ENCODE data around the gene VPS13D. TPM values are rescaled to one million over a fixed set of nuclear protein-coding genes. Genes with fewer than 3 reads are reported as not detected.

Gene VPS13D
- total RNA-seq, 1 donor = 37.5 TPM

DNA sequence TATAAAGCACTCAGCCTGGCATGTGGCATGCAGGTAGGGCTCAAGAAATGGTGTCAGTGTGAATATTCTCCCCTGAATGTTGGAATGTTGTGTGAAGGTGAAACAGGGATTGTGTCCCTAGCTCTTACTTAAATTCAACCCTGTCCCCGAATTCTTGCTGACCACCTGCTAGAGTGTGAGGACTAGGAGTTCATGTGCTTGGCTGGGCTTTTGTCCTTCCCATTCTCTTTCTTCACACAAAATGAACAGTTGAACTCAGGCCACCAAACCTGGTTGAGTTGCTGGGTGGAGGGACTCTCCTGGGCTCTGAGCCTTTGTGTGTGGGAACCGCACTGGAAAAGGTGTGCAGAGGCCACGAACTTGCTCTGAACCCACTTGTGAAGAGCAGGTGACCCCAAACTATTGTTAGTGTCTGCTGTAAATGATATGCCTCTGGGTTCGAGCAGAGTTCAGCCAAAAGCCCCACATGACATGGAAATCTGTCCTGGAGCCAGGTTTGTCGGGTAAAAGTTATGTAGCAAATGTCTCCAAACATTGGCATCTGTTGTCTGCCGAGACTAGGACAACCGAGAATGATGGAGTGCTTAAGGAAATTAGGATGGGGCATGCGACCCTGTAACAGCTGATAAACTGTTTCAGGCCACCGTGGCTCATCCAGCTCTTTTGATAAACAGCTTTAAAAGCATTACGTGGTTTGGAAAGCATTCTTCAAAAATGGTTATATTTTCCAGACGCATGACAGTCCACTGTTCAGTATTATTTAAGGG lies 243.9 kb downstream of the VPS13D start:
- TF ChIP-seq, protein P1, sequence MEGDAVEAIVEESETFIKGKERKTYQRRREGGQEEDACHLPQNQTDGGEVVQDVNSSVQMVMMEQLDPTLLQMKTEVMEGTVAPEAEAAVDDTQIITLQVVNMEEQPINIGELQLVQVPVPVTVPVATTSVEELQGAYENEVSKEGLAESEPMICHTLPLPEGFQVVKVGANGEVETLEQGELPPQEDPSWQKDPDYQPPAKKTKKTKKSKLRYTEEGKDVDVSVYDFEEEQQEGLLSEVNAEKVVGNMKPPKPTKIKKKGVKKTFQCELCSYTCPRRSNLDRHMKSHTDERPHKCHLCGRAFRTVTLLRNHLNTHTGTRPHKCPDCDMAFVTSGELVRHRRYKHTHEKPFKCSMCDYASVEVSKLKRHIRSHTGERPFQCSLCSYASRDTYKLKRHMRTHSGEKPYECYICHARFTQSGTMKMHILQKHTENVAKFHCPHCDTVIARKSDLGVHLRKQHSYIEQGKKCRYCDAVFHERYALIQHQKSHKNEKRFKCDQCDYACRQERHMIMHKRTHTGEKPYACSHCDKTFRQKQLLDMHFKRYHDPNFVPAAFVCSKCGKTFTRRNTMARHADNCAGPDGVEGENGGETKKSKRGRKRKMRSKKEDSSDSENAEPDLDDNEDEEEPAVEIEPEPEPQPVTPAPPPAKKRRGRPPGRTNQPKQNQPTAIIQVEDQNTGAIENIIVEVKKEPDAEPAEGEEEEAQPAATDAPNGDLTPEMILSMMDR (IDR thresholded peaks at IDR 0.05; ENCODE audit: insufficient read depth, low read length) = no peak
- DNase-seq (ENCODE audit: low read depth) = peak; percentile 84
- no peak overlapping the region for H3K4me3 ChIP-seq (ENCODE audit: low read depth, low read length)

DNA sequence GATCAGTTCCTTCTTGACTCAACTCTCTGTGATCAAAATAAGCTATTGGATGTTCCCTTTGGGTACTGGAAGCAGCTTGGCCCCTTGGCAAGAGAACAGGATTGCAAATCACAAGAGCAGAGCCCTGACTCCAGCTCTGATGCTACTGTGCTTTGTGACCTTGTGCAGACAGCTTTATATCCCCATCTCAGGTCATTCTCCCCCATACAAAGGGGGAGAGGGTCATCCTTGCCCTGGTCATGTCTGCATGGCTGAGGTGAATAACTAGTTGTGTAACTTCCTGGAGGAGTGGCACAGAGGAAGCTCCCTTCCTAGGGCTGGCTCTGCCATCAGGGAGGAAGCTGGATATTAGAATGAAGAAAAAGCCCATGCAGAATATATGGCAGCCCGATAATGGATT lies 245.3 kb downstream of the VPS13D start:
- no peak overlapping the region for H3K4me3 ChIP-seq (ENCODE audit: low read depth, low read length)
- DNase-seq (ENCODE audit: low read depth) = no peak
- TF ChIP-seq, protein P1 (IDR thresholded peaks at IDR 0.05; ENCODE audit: insufficient read depth, low read length) = no peak

DNA sequence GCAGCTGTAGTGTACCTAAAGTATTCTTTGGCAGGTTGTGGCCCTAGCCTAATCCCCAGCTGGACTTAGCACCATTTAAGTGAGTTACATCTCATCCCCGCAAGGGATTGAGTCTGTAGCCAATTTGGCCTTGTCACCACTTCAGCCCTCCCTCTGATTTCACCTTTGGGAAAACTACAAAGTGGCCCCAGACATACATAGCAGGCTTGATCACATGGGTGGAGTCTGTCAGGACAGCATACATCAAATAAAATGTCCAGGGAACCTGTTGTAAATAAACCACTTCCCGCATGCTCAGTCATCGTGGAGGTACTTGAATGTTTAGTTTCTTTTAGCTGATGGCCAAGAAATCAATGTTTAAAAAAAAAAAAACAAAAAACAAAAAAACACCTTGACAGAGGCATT lies 245.7 kb downstream of the VPS13D start:
- H3K4me3 ChIP-seq (ENCODE audit: low read depth, low read length) = no peak overlapping the region
- TF ChIP-seq, protein P1 (IDR thresholded peaks at IDR 0.05; ENCODE audit: insufficient read depth, low read length) = no peak
- peak; percentile 27 for DNase-seq (ENCODE audit: low read depth)

DNA sequence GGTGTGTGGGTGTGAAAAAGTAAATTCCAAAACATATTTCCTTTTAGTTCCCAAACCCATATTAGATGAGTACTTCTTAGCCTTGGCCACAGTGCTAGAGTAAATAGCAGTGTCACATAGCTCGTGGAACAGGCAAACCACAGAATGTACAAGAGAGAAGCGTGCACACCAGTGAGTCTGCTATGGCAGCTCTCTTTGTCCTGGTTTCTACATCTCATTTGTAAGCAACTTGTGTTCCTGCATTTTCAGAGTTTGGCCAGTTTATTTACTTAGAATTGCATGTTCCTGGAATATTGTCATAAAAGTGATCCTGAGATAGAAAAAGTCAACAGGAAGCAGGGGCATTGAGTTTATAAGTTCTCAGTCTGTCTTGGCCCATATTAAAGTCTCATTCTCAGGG lies 246.1 kb downstream of the VPS13D start:
- H3K4me3 ChIP-seq (ENCODE audit: low read depth, low read length) = no peak overlapping the region
- no peak for DNase-seq (ENCODE audit: low read depth)
- TF ChIP-seq, protein P1 (IDR thresholded peaks at IDR 0.05; ENCODE audit: insufficient read depth, low read length) = no peak

DNA sequence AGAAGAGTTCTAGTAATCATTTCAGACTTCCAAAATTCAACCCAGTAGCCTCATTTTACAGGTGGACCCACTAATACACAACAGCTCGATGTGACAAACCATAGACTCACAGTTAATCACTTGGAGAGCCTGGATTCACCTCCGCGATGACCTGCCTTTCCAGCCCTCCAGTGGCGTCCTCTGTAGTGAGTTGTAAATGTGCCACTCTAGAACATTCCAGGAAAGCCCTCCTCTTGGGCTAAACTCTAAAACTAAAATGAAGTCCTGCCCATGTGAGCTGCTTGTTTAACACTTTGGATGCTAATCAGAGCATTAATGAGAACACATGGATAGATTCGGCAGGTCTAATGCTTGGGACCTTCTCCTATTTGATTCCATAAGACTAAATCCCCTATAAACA lies 247.5 kb downstream of the VPS13D start:
- H3K4me3 ChIP-seq (ENCODE audit: low read depth, low read length) = no peak overlapping the region
- TF ChIP-seq, protein P1 (IDR thresholded peaks at IDR 0.05; ENCODE audit: insufficient read depth, low read length) = no peak
- DNase-seq (ENCODE audit: low read depth) = no peak

DNA sequence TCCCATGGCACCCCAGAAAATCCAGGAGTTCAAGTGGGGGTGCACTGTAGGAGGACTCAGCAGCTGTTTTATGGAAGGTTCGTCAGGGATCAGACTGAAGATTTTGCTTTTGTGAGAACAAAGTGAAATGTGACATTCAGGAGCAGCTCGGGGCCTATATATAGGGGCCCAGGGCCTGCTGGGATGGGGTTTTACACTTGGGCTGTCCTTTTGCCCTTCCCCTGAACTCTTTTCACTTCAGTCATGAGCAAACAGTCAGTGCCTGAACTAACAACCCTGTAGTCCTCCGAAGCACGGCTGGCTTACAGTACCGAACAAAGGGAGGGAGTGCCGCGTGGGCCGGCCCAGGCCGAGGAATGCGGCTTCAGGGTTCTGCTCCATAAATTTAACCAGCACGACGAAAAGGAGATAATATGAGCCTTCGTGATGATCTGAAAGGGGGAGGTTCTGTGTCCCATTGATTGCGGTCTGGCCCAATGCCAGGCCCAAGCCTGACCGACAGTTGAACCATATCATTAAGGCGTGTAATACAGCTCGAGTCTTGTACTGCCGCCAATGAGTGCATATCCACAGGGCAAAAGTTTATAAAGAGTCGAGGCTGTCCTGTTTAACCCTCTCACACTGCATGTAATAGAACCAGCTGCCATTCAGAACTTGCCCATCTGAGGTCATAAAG lies 248.2 kb downstream of the VPS13D start:
- TF ChIP-seq, protein P1 (IDR thresholded peaks at IDR 0.05; ENCODE audit: insufficient read depth, low read length) = no peak
- DNase-seq (ENCODE audit: low read depth) = peak; percentile 100
- peak overlapping the region; percentile 9 for H3K4me3 ChIP-seq (ENCODE audit: low read depth, low read length)
